ENCODE data around the gene PDGFB. TPM values are rescaled to one million over a fixed set of nuclear protein-coding genes. Genes with fewer than 3 reads are reported as not detected.
"Not testable (repeated sequence)": the region's sequence is repeated elsewhere in the genome, so short reads cannot be mapped to it uniquely, and the experiment has no call there.

PDGFB gene
- total RNA-seq, 2 donors from 2014 or later = 7.0 to 15.8 TPM

GRCh38 chr22:39219071-39220039, 25.4 kb downstream of the PDGFB start:
- no peaks in the 10 kb centered on the region for H3K4me1 ChIP-seq
- no peak overlapping the region for H3K27ac ChIP-seq
- no peaks in the 10 kb centered on the region for H3K27me3 ChIP-seq
- H3K4me3 ChIP-seq = no peak overlapping the region
- H3K36me3 ChIP-seq (replicated peaks in 1 of 2; ENCODE audit: insufficient read depth in 1 of 2, low read depth in 2 of 2) = peaks cover 0 to 3% of the 10 kb centered on the region in 2 donors
- 65 to 66% methylated on average over 9 to 16 of the region's 16 CpGs for WGBS, 2 donors
- no peaks in the 10 kb centered on the region for H3K9me3 ChIP-seq
- TF ChIP-seq CTCF (IDR thresholded peaks at IDR 0.05) (no peak), POLR2A (IDR thresholded peaks at IDR 0.05) (no peak)
- intact Hi-C loops (cut with DNase I) = no loop called here
- ATAC-seq (no peak), DNase-seq (no peak)

GRCh38 chr22:39218432-39218831, 26.4 kb downstream of the PDGFB start:
- H3K27me3 ChIP-seq; H3K9me3 ChIP-seq; H3K4me3 ChIP-seq; ATAC-seq; intact Hi-C loops (cut with DNase I); DNase-seq; H3K4me1 ChIP-seq; H3K36me3 ChIP-seq (replicated peaks in 1 of 2; ENCODE audit: insufficient read depth in 1 of 2, low read depth in 2 of 2); H3K27ac ChIP-seq: not testable (repeated sequence)
- 83 to 85% methylated on average over 6 of the region's 6 CpGs for WGBS, 2 donors

DNA sequence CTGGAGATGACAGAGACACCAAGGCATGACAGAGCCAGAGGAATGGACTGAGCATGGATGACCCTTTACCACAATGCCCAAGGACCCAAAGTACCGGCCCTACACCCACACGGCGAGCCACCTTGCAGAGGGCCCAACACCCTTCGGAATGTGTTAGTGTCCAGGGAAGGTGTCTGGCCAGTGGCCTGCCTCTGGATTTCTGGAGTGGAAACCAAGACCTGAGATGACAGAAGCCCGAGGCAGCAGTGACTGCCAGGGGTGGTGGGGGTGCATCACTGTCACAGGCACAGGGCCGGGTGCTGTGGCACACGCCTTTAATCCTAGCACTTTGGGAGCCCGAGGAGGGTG, 28.7 kb downstream of the PDGFB start:
- Histone ChIP-seq H3K9me3 (no peaks in the 10 kb centered on the region), H3K4me1 (peaks cover 11% of the 10 kb centered on the region), H3K27ac (no peak overlapping the region), H3K36me3 (replicated peaks in 1 of 2; ENCODE audit: insufficient read depth in 1 of 2, low read depth in 2 of 2) (no peaks in the 10 kb centered on the region), H3K27me3 (no peaks in the 10 kb centered on the region), H3K4me3 (no peak overlapping the region)
- ATAC-seq (no peak), DNase-seq (no peak)
- intact Hi-C loops (cut with DNase I) = no loop called here
- WGBS, 2 donors = 84 to 94% methylated on average over 4 to 8 of the region's 8 CpGs
- TF ChIP-seq CTCF (IDR thresholded peaks at IDR 0.05) (no peak), POLR2A (IDR thresholded peaks at IDR 0.05) (no peak)

- DNase-seq (peak in 1 of 4 donors; percentile 45), ATAC-seq (no peak)
- no peak overlapping the region for H3K4me3 ChIP-seq
- H3K4me1 ChIP-seq = peaks cover 11% of the 10 kb centered on the region
- intact Hi-C loops (cut with DNase I) = no loop called here
- WGBS, 2 donors = 56 to 69% methylated on average over 8 to 14 of the region's 14 CpGs
- no peaks in the 10 kb centered on the region for H3K36me3 ChIP-seq (replicated peaks in 1 of 2; ENCODE audit: insufficient read depth in 1 of 2, low read depth in 2 of 2)
- no peaks in the 10 kb centered on the region for H3K27me3 ChIP-seq
- H3K27ac ChIP-seq = peak overlapping the region in 3 of 4 donors; percentile 6 to 85 (median 82)
- no peaks in the 10 kb centered on the region for H3K9me3 ChIP-seq
- no peak for TF ChIP-seq POLR2A (IDR thresholded peaks at IDR 0.05)
- TF ChIP-seq CTCF (IDR thresholded peaks at IDR 0.05) = peak in 6 of 7 experiments; percentile 21 to 53 (median 34)
Measured at GRCh38 chr22:39215426-39216142, 29.2 kb downstream of the PDGFB start.

DNA sequence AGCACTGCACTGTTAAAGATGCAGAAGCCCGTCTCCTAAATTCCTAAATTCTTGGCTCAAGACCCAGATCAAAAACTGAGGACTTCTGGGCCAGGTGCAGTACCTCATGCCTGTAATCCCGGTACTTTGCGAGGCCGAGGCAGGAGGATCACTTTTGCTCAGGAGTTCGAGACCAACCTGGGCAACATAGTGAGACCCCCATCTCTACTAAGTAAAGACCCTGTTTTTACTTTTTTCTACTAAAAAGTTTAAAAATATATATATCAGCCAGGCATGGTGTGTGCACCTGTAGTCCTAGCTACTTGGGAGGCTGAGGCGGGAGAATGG, 29.7 kb downstream of the PDGFB start:
- 72 to 73% methylated on average over 6 of the region's 6 CpGs for WGBS, 2 donors
- intact Hi-C loops (cut with DNase I) = no loop called here
- ATAC-seq (no peak), DNase-seq (no peak)
- TF ChIP-seq POLR2A (IDR thresholded peaks at IDR 0.05) = no peak
- TF ChIP-seq CTCF (IDR thresholded peaks at IDR 0.05) = no peak
- H3K4me3 ChIP-seq = no peak overlapping the region
- peaks cover 11% of the 10 kb centered on the region for H3K4me1 ChIP-seq
- H3K27me3 ChIP-seq = no peaks in the 10 kb centered on the region
- no peaks in the 10 kb centered on the region for H3K36me3 ChIP-seq (replicated peaks in 1 of 2; ENCODE audit: insufficient read depth in 1 of 2, low read depth in 2 of 2)
- H3K9me3 ChIP-seq = no peaks in the 10 kb centered on the region
- H3K27ac ChIP-seq = peak overlapping the region in 3 of 4 donors; percentile 6 to 85 (median 82)

All from body of pancreas (tissue), 4 donors.